HG03342 (cell line): ENCODE data around the gene ACTRT2.

Experiments
- ATAC-seq: cut with Tn5 transposase; IDR thresholded peaks from one replicate; pipeline ENCODE4 v1.9.1; 2021; ENCODE audit warnings: mild to moderate bottlenecking, moderate library complexity; ENCODE audit not compliant: unreplicated experiment

The ACTRT2 gene

DNA sequence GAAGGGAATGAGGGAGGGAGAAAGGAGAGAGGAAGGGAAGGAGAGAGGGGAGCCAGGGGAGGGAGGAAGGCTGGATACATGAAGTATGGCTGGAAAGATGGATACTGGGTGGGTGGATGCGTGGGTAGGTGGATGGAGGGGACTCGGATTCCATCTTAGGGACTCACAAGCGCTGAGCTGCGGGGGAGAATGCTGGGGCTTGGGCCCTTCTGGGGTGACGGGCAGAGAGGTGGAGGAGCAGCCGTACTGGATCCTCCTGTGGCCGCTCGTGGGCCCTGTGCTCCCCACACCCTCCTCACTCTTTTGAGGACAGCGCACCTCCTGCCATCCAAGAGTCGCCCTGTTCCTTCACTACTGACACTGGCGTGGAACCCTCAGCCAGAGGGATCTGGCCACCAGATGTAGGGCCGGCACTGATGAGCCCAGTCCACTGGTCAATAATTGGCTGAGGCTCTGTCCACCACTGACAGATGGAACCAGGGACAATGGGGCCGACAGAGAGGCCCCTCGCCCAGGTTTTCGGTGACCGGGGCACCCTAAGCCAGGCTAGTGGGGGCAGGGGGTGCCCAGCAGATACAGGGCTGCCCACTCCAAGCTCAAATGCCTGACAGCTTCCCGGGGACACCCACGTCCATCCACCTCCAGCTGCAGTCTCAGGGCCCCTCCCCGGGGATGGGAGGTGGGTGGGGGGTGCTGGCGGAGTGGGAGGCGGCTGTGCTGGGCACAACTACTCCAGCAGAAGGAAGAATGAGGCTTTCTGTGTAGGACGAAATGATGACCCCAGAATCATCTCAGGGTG, 4.4 kb upstream of the ACTRT2 start:
- no peak for ATAC-seq

DNA sequence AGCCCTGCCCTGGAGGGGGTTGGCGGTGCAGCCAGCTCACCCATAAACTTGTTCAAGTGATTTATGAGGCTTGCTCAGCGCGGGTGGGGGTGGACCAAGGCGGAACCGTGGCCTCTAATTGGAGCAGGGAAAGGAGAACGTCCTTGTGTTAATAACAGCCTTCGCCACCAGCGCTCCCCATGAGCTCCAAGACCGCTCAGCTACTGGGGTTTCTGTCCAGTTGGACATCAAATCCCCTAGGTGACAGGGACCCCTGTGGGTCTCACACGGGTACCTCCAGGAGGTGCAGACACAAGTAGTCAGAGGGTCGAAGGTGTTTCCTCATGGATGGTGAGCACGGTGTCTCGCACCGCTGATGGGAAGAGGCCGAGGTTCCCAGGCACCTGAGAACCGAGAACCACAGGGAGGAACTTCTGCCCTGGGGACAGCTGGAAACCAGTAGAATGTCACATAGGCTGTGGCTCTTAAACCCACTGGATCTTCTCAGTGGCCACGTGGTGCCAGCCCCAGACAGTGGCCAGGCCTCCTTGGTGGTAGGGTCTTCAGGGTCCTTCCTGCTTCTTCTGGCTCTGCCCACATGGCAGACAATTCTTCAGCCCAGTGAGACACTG, 3.7 kb upstream of the ACTRT2 start:
- no peak for ATAC-seq

DNA sequence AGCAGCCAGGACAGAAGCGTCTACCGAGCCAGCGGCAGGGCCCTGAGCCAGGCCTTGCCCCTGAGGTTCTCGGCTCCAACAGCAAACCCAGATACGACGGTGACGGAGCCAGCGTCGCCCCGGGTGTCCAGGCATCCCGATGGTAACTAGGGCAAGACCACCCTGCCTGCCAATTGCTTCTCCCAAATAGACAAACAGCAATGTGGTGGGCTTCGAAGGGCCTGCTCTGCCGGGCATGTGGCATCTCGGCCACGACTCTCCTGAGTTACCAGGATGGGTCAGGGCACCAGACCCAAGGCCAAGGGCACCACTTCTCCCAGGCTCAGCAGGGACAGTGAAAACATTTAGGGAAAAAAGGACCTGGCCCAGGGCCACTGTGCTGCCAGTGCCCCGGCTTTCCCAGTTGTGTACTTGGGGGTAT, 3.2 kb upstream of the ACTRT2 start:
- ATAC-seq, result no peak

DNA sequence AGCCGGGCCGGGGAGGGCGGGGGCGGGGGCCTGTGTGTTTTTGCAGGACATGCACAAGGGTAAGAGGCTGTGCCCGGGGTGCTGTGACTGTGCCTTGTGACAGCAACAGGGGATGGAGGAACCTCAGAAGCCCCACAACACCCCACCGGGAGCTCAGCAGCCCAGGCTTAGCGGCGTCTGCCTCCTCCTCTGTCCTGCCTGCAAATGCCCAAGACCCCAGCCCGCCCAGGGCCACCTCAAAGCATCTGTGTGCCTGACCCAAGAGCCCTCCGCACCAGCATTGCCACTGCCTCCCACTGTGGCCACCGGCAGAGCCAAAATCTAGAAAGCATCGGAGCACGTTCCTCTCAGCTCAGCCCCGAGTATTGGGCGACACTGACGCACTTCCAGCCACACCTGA, 2.7 kb upstream of the ACTRT2 start:
- no peak for ATAC-seq

DNA sequence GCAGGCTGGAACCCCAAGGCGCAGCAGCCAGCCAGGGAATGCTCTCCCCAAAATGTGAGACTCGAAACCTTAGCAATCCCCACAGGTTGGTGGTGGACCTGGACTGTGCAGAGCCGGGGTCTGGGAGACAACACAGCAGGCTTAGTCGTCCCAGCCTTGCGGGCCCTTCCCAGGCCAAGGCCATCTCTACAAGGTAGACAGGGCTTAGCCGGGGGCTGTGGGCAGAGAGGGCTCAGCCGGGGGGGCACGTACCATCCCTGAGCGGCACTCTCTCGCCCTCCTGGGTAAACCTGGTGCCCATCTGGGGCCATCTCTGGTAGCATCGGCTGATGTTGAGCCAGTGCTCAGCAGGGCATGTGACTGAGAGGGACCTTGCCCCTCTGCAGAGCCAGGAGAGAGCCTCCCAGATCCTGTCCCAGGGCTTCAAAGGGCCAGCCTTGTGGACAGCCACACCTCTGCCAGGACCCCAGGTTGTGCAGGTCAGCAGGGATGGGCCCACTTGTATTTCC, 2.2 kb upstream of the ACTRT2 start:
- ATAC-seq, result no peak

DNA sequence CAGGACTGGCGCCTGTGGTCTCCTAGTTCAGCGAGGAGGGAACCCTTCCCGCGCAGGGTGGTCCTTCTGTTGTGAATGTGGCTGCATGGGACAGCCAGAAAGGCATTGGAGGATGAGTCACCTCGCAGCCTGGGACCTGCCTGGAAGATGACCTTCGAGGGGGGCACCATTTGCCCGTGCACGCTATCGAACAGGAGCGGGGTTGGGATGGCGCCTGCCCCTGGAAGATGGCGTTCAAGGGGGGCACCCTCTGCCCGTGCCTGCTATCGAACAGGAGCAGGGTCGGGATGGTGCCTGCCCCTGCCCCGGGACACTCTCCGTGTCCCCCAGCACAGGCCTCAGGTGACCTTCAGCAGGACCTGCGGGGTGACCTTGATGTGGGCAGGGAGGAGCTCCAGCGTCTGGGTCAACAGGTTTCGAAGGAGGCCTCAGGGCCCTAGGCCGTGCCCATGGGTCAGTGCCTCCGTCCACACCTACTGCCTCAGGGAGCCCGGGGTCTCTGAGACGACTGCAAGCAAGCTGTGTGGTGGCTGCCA, 1.7 kb upstream of the ACTRT2 start:
- no peak for ATAC-seq

DNA sequence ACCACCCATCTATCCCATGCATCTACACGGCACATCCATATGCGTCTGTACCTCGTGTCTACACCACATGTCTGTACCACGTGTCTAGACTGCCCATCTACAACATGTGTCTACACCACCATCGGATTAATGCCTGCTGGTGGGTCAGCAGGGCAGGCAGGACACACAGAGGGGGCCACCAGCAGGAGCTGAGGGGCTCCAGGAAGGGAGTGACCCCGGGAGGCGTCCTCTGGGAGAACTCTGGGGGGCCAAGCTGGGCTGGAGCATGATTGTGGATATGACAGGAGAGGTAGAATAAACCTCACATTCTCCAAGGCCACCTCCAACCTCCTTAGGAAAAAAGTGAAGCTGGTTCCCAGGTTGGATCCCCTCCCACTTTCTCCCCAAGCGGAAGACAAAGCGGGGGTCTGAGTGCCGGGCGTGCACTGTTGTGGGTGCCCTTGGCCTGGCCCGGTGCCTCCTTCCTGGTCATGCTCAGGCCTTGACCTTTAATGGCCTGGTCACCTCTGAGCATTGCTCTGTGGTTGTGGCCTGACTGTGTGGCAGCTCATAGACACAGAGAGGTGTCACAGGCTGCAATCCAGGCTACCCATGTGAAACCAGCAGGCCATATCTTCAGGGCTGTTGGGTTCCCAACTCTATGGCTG, 881 bp upstream of the ACTRT2 start:
- no peak for ATAC-seq

DNA sequence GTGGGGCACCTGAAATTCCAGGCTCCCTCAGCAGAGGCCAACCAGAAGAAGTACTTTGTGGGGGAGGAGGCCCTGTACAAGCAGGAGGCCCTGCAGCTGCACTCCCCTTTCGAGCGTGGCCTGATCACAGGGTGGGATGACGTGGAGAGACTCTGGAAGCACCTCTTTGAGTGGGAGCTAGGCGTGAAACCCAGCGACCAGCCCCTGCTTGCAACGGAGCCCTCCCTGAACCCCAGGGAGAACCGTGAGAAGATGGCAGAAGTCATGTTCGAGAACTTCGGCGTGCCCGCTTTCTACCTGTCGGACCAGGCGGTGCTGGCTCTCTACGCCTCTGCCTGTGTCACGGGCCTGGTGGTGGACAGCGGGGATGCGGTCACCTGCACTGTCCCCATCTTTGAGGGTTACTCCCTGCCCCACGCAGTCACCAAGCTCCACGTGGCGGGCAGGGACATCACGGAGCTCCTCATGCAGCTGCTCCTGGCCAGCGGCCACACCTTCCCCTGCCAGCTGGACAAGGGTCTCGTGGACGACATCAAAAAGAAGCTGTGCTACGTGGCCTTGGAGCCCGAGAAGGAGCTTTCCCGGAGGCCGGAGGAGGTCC, 634 bp downstream of the ACTRT2 start:
- ATAC-seq, result no peak

DNA sequence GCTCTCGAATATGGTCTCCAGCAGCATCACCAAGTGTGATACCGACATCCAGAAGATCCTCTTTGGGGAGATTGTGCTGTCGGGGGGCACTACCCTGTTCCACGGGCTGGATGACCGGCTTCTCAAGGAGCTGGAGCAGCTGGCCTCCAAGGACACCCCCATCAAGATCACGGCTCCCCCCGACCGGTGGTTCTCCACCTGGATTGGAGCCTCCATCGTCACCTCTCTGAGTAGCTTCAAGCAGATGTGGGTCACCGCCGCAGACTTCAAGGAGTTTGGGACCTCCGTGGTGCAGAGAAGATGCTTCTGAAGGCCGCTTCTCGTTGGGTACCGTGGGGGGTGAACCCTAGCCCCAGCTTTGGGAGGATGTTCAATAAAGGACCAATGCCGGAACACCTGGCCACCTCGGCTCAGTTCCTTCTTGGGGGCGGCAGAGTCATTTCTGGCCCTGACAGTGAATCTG, 1.3 kb downstream of the ACTRT2 start:
- no peak for ATAC-seq

DNA sequence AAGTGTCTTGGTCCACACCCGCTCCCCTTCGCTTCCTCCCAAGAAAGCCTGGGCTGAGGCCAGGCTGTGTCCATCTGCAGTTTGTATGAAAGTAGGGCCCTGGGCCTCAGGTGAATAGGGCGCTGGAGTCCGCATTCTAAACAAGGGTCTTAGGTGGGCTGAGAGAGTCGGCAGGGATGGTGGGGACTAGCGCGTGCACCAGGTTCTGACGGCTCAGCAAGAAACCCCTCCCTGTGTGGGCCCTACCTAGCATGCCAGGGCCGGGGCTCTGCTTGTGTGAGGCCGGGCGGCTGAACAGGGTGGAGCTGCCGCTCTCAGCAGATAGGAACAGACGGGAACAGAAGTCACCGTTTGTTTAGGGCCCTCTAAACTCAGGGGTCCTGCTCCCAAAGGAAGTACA, 1.7 kb downstream of the ACTRT2 start:
- no peak for ATAC-seq

DNA sequence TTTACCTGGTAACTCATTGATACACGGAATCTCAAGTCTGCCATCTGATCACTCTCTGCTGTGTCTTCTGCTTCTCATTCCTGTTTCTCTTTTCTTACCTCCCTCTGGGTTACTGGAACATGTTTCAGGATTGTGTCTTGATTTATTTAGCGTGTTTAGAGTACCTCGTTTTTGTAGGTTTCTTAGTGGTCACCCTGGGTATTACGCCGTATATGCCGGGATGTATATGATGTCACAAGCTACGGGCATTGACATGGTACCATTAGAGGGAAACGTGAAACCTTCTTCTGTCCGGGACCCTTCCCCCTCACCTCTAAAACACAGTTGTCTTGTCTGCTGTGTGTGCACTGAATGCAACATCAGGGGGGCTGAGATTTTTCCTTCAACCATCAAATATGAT, 2.8 kb downstream of the ACTRT2 start:
- ATAC-seq, result no peak

DNA sequence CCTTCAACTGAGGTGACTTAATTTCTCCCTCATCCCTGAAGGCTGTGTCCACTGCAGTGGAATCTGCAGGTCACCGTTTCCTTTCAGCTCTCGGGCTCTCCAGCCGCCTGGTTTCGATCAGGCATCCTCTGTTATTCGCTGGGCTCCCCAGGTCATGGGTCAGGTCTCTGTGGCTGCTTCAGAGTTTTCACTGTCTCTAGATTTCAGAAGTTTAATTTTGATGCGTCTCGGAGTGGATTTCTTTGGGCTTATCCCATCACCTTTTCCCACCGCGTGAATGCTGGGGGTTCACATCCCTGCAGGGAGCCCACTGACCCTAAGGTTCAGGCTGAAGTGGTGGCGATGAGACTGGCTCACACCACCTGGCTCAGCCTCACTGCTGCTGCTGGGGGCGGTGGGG, 3.3 kb downstream of the ACTRT2 start:
- no peak for ATAC-seq

DNA sequence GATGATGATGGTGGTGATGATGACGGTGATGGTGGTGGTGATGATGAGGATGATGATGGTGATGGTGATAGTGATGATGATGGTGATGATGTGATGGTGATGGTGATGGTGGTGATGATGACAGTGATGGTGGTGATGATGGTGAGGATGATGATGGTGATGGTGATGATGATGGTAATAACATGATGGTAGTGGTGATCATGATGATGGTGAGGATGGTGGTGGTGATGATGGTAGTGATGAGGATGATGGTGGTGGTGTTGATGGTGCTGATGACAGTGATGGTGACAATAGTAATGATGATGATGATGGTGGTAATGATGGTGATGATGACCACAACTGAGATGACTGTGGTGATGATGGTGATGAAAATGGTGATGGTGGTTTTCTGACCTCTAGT, 4.9 kb downstream of the ACTRT2 start:
- ATAC-seq, result no peak

DNA sequence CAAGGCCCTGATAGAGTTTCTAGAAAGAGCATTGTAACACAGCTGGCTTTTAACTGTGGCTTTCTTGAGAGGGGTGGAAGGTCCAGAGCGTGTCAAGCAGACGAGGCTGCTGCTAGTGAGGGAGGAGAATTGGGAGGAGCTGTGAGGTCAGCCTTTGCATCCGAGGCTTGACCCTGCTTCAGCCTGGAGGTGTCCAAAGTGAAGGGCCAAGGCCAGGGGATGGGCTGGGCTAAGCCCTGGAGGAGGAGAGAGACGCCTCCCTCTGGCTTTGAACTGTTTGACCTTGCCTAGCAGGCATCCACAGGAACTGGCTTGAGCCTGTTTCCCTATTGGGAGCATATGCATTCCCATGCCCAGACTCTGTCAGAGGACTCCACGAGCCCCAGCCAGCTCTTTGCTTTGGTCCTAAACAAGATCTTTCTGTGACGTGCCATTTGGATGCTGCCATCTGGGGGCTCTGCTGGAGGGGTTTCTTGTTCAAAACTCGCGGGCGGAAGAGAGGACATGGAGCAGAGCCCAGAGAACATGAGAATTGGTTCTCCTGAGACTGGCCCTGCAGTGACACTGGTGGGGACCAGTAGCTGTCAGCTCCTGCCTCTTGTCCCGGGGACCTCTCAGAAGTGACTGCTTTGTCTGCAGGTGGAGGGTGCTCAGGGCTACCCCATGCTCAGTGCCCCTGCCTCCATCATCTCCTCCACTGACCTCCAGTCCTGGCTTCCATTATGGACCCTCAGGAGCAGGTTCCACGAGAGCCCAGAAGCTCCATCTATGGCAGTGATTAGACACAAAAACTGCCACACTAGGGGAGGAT, 5.5 kb downstream of the ACTRT2 start:
- ATAC-seq, result no peak

DNA sequence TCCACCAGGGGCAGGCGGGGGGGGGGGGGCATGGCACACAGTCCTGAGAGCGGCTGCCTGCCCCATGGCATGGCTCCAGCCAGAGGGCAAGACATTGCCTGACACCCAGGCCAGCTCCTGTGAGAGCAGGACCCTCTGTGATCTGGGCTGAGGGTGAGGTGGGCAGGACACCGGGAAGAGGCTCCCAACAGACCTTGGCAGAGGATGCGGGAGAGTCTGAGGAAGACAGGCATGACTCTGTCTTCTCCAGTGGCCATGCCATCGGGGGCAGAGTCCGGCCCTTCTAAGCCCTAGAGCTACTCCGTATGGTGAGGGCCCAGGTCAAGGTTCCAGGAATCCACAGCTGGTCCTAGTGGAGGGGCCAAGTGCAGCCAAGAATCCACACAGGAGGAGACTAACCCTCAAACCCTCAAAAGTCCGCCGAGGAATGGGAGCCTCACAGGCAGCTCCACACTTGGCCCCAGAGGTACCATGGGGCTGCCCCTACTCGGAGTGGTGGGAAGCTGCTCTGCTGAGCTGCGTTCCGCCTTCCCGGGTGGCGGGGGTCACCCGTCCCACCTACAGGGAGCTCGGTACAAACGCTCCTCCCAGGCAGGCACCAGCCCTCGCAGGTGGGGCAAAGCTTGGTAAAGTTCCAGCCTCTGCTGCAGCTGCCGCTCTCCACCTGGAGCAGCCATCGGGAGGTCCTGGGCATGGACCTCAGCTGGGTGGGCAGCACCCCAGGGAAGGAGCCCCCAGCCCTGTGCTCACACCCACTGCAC, 6.5 kb downstream of the ACTRT2 start:
- ATAC-seq, result no peak

DNA sequence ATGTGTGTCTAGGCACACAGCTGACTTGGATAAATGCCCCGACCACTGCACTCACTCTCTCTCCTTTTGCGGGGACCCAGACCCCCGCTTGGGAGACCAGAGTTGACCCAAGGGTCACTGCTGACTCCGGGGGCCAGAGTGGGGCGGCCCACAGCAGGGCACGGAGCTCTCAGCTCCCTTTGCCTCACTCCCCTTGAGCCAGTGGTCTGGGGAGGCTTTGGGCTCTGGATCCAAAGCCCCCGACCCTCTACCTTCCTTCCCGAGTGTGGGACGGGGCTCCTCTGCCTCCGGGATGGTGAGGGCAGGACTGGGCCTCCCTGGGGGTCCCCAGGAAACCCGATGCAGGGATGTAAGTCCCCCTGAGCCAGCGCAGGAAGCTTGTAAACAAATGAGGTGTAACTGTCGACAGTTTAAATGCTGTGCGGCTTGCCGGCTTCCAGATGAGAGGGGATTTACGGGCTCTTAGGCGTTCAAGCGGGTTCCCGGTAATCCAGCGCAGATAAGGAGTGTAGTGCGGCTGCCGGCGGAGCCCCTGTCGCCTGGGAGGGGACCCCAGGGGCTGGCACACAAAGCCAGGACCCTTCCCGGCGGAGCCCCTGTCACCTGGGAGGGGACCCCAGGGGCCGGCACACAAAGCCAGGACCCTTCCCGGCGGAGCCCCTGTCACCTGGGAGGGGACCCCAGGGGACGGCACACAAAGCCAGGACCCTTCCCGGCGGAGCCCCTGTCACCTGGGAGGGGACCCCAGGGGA, 7.4 kb downstream of the ACTRT2 start:
- no peak for ATAC-seq

DNA sequence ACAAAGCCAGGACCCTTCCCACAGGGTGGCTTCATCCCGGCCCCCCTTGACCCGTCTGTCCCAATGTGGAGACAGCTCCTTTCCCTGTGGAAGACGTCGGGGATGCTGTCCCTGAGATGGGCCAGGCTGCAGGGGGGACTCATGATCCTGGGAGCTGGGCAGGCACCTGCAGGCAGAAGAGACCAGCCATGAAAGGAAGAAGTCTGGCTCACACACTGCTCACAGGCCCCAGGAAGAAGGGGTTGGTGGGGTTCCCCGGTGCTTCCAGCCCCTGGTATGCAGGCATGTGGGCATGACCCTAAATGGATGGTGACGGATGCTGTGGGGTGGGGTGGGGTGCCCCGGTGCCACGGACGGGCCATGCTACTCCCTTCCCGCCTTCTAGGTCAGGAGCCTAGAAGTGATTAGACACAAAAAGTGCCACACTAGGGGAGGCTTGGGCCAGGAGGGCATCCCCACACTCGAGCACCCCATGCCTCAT, 8.3 kb downstream of the ACTRT2 start:
- no peak for ATAC-seq

DNA sequence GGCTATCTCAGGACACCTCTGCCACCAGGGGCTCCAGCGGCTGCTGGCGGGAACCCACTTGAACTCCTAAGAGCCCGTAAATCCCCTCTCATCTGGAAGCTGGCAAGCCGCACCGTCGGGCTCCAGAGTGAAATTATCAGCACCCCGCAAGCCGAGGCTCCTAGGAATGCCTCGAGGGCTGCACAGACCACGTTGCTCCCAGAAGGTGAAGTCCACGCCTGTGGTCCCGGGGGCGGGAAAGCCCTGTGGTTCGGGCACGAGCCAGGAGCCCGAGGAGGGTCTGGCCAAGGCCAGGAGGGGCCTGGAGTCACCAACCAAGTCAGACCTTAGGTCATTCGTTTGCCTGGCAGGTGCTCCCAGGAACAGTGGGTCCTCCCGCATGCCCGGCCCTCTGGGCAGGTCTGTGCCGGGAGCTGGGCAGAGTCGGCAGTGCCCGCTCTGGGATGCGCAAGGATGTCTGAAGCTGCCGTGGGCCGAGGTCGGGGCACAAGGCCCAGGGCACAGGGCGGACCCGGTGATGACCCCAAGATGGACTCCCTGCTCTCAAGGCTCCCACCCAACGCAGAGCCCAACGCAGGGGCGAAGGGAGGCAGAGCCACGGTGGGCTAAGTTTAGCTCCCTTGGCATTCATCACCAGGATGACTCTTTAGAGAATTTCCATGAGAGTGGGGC, 8.9 kb downstream of the ACTRT2 start:
- no peak for ATAC-seq
